Neural crest cell (in vitro differentiated cells): ENCODE data around the gene RUFY3. TPM values are rescaled to one million over a fixed set of nuclear protein-coding genes. Genes with fewer than 3 reads are reported as not detected.
A peak's percentile ranks its signal among the peaks of the same experiment; 100 is the strongest.

ENCODE experiments used
- DNase-seq: peaks from one replicate; pipeline ENCODE4 v3.0.0; 2021; ENCODE audit warnings: low read depth, mixed read lengths, low spot score
- H3K27ac Mint-ChIP-seq: one replicate; pipeline ENCODE4 v1.8.0; 2021; ENCODE audit warnings: mild to moderate bottlenecking, mixed read lengths; ENCODE audit not compliant: unreplicated experiment
- H3K27me3 Mint-ChIP-seq: 2 replicates; pipeline ENCODE4 v1.8.0; 2021; ENCODE audit warnings: low read depth, mild to moderate bottlenecking, mixed read lengths
- H3K36me3 Mint-ChIP-seq: 2 replicates; pipeline ENCODE4 v1.8.0; 2021; ENCODE audit warnings: low read depth, mild to moderate bottlenecking, mixed read lengths
- H3K4me1 Mint-ChIP-seq: 2 replicates; pipeline ENCODE4 v1.8.0; 2021; ENCODE audit warnings: mixed read lengths
- H3K4me3 Mint-ChIP-seq: one replicate; pipeline ENCODE4 v1.8.0; 2021; ENCODE audit warnings: mild to moderate bottlenecking, mixed read lengths
- H3K9me3 Mint-ChIP-seq: 2 replicates; pipeline ENCODE4 v1.8.0; 2021; ENCODE audit warnings: mixed read lengths
- total RNA-seq: library from RNA; stranded (reverse); gene quantifications from 2 replicates; pipeline ENCODE4 v1.2.1, GENCODE V29; 2021
- TF ChIP-seq, protein P1 (sequence below): fragments of 200-600 bp; sonication (generic); conservative IDR thresholded peaks from 2 replicates; pipeline ENCODE4 v1.5.0; 2021; ENCODE audit warnings: antibody characterized with exemption, mild to moderate bottlenecking

The RUFY3 gene
- total RNA-seq, 1 donor from 2014 or later, result 98.8 TPM

DNA sequence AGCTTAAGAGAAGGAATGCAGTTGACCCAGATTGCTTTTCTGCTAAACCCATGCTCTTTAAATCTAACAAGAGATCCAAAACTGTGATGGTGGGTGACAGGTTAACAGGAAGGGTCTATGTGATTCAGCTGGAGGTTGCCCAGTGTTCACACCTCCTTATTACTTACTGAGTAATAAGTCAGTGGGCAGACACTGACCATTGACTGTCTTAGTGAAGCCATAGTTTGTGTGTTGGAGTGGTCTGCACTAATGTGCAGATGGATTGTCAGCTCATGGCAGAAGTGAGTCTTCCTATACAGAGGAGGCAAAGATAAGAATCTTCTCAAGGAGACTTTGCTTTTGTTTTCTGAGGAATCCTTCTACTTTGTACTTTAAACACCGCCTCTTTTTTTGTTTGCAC is 15.2 kb upstream of the RUFY3 start:
- peak overlapping the region; percentile 93 for H3K4me3 Mint-ChIP-seq
- H3K36me3 Mint-ChIP-seq, result no peaks in the 10 kb centered on the region
- no peak overlapping the region for H3K27ac Mint-ChIP-seq
- TF ChIP-seq, protein P1, sequence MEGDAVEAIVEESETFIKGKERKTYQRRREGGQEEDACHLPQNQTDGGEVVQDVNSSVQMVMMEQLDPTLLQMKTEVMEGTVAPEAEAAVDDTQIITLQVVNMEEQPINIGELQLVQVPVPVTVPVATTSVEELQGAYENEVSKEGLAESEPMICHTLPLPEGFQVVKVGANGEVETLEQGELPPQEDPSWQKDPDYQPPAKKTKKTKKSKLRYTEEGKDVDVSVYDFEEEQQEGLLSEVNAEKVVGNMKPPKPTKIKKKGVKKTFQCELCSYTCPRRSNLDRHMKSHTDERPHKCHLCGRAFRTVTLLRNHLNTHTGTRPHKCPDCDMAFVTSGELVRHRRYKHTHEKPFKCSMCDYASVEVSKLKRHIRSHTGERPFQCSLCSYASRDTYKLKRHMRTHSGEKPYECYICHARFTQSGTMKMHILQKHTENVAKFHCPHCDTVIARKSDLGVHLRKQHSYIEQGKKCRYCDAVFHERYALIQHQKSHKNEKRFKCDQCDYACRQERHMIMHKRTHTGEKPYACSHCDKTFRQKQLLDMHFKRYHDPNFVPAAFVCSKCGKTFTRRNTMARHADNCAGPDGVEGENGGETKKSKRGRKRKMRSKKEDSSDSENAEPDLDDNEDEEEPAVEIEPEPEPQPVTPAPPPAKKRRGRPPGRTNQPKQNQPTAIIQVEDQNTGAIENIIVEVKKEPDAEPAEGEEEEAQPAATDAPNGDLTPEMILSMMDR, result no peak
- H3K9me3 Mint-ChIP-seq, result no peaks in the 10 kb centered on the region
- H3K4me1 Mint-ChIP-seq, result peaks cover 42% of the 10 kb centered on the region
- DNase-seq, result no peak
- H3K27me3 Mint-ChIP-seq, result no peaks in the 10 kb centered on the region

DNA sequence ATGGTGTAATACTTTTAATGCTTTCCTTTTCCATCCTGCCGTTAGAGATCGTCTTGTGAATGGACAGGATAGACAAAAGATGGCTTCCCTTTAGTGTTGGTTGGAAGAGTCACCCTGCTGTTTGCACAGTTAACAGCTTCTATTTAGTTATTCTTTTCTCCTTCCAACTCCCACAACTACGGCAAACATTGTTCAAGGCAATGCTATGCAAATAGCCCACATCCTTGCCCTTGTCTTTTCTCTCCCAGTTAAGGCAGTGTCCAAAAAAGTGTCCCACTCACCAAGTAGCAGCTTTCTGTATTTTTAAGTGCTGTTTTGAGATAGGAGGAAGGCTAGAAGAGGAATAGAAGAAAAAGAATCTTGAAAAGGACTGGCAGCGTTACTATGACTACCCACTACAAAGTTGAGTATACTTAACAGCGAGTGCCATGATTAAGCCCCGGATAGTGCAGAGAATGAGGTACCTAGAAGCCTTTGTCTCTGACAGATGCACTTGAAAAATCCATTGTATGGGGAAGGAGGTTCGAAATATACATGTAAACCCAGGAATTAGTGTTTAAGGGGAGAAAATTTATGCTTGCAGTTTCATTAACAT is 12.1 kb upstream of the RUFY3 start:
- Mint-ChIP-seq H3K4me1 (peaks cover 40% of the 10 kb centered on the region), H3K27ac (peak overlapping the region; percentile 94)
- TF ChIP-seq, protein P1, result no peak

DNA sequence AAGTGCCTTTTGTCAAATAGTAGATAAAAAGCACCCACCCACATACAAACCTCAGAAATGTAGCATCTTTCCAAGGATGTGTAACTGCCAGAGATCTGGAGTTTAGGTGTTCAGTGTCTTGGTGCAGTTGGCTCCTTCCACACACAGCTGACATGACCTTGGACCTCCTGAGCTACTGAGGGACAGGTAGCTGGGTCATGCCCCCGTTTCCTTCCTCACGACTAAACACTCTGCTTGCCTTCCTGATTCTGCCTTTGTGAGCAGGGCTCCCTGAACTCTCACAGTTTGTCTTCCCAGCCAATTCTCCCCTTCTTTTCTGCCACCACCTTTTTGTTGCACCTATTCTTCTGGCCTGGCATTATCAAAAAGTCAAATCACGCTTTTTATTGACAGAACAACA is 10.2 kb upstream of the RUFY3 start:
- H3K9me3 Mint-ChIP-seq, result no peaks in the 10 kb centered on the region
- DNase-seq, result no peak
- H3K4me3 Mint-ChIP-seq, result peak overlapping the region; percentile 12
- H3K4me1 Mint-ChIP-seq, result peaks cover 29% of the 10 kb centered on the region
- no peaks in the 10 kb centered on the region for H3K36me3 Mint-ChIP-seq
- H3K27ac Mint-ChIP-seq, result no peak overlapping the region
- H3K27me3 Mint-ChIP-seq, result no peaks in the 10 kb centered on the region
- TF ChIP-seq, protein P1, result no peak

More for the DNA sequence above, 12.1 kb upstream of the RUFY3 start:
- Mint-ChIP-seq H3K9me3 (no peaks in the 10 kb centered on the region), H3K36me3 (no peaks in the 10 kb centered on the region), H3K27me3 (no peaks in the 10 kb centered on the region), H3K4me3 (peak overlapping the region; percentile 78)
- no peak for DNase-seq

DNA sequence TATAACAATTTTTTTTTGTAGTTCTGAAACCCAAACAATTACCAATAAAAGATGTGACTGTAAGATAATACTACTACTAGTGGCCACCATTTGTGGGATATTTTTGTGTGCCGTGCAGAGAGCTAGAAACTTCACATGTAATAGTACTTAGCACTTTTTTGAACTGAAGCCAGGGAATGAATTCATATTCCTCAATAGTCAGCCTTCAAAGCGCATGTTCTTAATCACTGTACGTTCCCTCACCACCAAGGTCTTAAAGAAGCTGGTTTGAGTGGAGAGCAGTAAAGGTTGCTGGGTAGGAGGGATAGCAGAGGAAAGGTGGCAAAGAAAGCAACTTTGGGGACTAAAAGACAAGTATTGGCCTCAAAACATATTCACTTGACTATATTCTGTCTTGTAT is 9.6 kb upstream of the RUFY3 start:
- H3K36me3 Mint-ChIP-seq, result no peaks in the 10 kb centered on the region
- no peaks in the 10 kb centered on the region for H3K9me3 Mint-ChIP-seq
- TF ChIP-seq, protein P1, result no peak
- peaks cover 25% of the 10 kb centered on the region for H3K4me1 Mint-ChIP-seq
- no peak overlapping the region for H3K27ac Mint-ChIP-seq
- no peaks in the 10 kb centered on the region for H3K27me3 Mint-ChIP-seq
- H3K4me3 Mint-ChIP-seq, result peak overlapping the region; percentile 12
- no peak for DNase-seq

DNA sequence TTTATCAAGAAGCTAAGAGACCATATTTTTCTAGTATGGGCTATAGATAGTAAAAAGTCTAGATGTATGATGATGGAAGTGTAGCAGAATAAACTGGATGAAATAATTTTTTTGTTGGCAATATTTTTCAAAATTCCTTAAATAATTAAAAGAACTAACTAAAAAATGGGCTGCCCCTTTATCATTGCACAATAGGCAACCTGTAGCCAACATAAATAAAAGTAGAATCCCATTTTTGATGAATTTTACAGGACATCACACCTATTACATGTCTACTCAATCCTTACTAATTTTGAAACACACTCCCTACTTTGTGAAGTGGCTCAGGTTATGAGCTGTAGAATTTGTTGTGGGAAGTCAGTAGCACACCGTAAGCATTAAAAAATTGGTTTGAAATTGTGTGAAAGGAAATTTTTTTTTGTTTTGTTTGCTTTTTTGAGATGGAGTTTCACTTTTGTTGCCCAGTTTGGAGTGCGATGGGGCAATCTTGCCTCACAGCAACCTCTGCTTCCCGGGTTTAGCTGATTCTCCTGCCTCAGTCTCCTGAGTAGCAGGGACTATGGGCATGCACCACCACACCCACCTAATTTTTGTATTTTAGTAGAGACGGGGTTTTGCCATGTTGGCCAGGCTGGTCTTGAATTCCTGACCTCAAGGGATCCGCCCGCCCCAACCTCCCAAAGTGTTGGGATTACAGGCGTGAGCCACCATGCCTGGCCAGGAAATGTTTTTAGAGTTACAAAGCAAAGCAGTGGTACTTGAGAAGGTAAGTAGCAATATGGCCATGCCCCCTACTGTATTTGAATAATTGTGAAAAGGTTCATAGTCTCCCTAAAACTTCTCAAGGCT is 8.9 kb upstream of the RUFY3 start:
- no peaks in the 10 kb centered on the region for H3K9me3 Mint-ChIP-seq
- no peak overlapping the region for H3K27ac Mint-ChIP-seq
- peaks cover 25% of the 10 kb centered on the region for H3K4me1 Mint-ChIP-seq
- no peak for DNase-seq
- no peaks in the 10 kb centered on the region for H3K27me3 Mint-ChIP-seq
- no peaks in the 10 kb centered on the region for H3K36me3 Mint-ChIP-seq
- TF ChIP-seq, protein P1, result no peak
- no peak overlapping the region for H3K4me3 Mint-ChIP-seq
